Caco-2 (cell line): ENCODE results near the gene IFIT2. TPM values are rescaled to one million over a fixed set of nuclear protein-coding genes. Genes with fewer than 3 reads are reported as not detected.

Source experiments
- BruUV-seq: library from RNA; stranded (reverse); fragments of 400-500 nt; replicated peaks from 2 replicates; lab custom pipeline; 2021; lab: Mats Ljungman, UMichigan
- CTCF ChIA-PET: fragments of 300-600 bp; sonication (Branson Sonifier 250); formaldehyde crosslinking; loops from one replicate; lab custom pipeline; 2022; ENCODE audit warnings: antibody characterized with exemption; lab: Charles Lee
- POLR2A ChIA-PET: fragments of 300-600 bp; sonication (Branson Sonifier 250); formaldehyde crosslinking; loops from one replicate; lab custom pipeline; 2022; ENCODE audit warnings: antibody characterized with exemption; lab: Charles Lee
- DNase-seq, 2 experiments: peaks; one replicate each; pipeline versions ENCODE4 v3.0.0 to v3.0.0-alpha.2; 2020 to 2022
- H3K27me3 ChIP-seq: replicated peaks from 2 replicates; pipeline ENCODE4 v1.6.0; 2011; ENCODE audit warnings: low read length; ENCODE audit not compliant: control insufficient read depth, insufficient read depth
- H3K36me3 ChIP-seq: 2 replicates; pipeline ENCODE4 v1.5.1; 2011; ENCODE audit warnings: low read length; ENCODE audit not compliant: control insufficient read depth, insufficient read depth
- H3K4me1 ChIP-seq: fragments of 250-450 bp; sonication (Bioruptor Pico); 2 replicates; pipeline ENCODE4 v1.5.1; 2020; ENCODE audit warnings: mild to moderate bottlenecking
- H3K4me3 ChIP-seq: 2 replicates; pipeline ENCODE4 v1.5.1; 2011; ENCODE audit warnings: low read depth, mild to moderate bottlenecking, control low read depth, low read length
- H3K9me3 ChIP-seq: fragments of 250-450 bp; sonication (Bioruptor Pico); 2 replicates; pipeline ENCODE4 v1.5.1; 2020; ENCODE audit warnings: mild to moderate bottlenecking, moderate library complexity
- H3K27ac Mint-ChIP-seq: one replicate; pipeline ENCODE4 v1.8.0; 2022; ENCODE audit warnings: mixed read lengths; ENCODE audit not compliant: unreplicated experiment
- H3K27me3 Mint-ChIP-seq: one replicate; pipeline ENCODE4 v1.8.0; 2022; ENCODE audit warnings: mixed read lengths; ENCODE audit not compliant: insufficient read depth, unreplicated experiment
- H3K36me3 Mint-ChIP-seq: one replicate; pipeline ENCODE4 v1.8.0; 2022; ENCODE audit warnings: mild to moderate bottlenecking, mixed read lengths; ENCODE audit not compliant: insufficient read depth, unreplicated experiment
- H3K4me1 Mint-ChIP-seq: one replicate; pipeline ENCODE4 v1.8.0; 2022; ENCODE audit warnings: low read depth, mixed read lengths; ENCODE audit not compliant: unreplicated experiment
- H3K4me3 Mint-ChIP-seq: one replicate; pipeline ENCODE4 v1.8.0; 2022; ENCODE audit warnings: mild to moderate bottlenecking, moderate library complexity, mixed read lengths; ENCODE audit not compliant: unreplicated experiment
- H3K9me3 Mint-ChIP-seq: one replicate; pipeline ENCODE4 v1.8.0; 2022; ENCODE audit warnings: mixed read lengths; ENCODE audit not compliant: unreplicated experiment
- CTCF ChIP-seq, 2 experiments: fragments of 200-600 bp in 1 of 2; IDR thresholded peaks; 1 replicate in 1 of 2; 2 replicates in 1 of 2; pipeline versions ENCODE4 v1.5.1 to v1.8.0; 2011 to 2022; ENCODE audit warnings: antibody characterized with exemption in 1 of 2, control low read depth in 1 of 2, inconsistent platforms in 1 of 2, low read depth in 1 of 2, low read length in 1 of 2, mild to moderate bottlenecking in 1 of 2, moderate library complexity in 1 of 2; ENCODE audit not compliant: insufficient read depth in 1 of 2, severe bottlenecking in 1 of 2, unreplicated experiment in 1 of 2
- intact Hi-C: fragments of 100-400 bp; cut with micrococcal nuclease; formaldehyde crosslinking; loops from one replicate; pipeline ENCODE4 v1.10.0; 2022; ENCODE audit not compliant: unreplicated experiment
- total RNA-seq: library from RNA; stranded (reverse); gene quantifications from 2 replicates; pipeline ENCODE4 v1.2.3, GENCODE V29; 2022

The IFIT2 gene
- total RNA-seq, 1 experiment from 2014 or later = 0.43 TPM

- H3K27ac Mint-ChIP-seq = no peak overlapping the region
These were observed 21.3 kb upstream of the IFIT2 start for GRCh38 chr10:89280508-89280907.

GRCh38 chr10:89281606-89282395 lies 20.0 kb upstream of the IFIT2 start:
- H3K27ac Mint-ChIP-seq = no peak overlapping the region
- H3K4me1 ChIP-seq = peaks cover 11% of the 10 kb centered on the region
- no peak for DNase-seq
- POLR2A ChIA-PET = interaction anchor here (0.7 kb wide), 1 partner anchor 20 kb away, joined by 3 read pairs; the partner anchor contains the start of gene IFIT2
- no peak overlapping the region for H3K4me3 Mint-ChIP-seq
- H3K4me1 Mint-ChIP-seq = peaks cover 9% of the 10 kb centered on the region
- intact Hi-C loops = no loop called here
- no peaks in the 10 kb centered on the region for H3K36me3 Mint-ChIP-seq
- no peaks in the 10 kb centered on the region for H3K27me3 ChIP-seq
- H3K4me3 ChIP-seq = no peak overlapping the region
- no peak for TF ChIP-seq CTCF (IDR thresholded peaks at IDR 0.05; ENCODE audit: insufficient read depth in 1 of 2, low read depth in 1 of 2, low read length in 1 of 2, severe bottlenecking in 1 of 2, unreplicated experiment in 1 of 2)
- H3K9me3 ChIP-seq = no peaks in the 10 kb centered on the region
- H3K27me3 Mint-ChIP-seq = no peaks in the 10 kb centered on the region
- H3K9me3 Mint-ChIP-seq = no peaks in the 10 kb centered on the region
- CTCF ChIA-PET = no interaction called here
- no TSS peak for BruUV-seq
- H3K36me3 ChIP-seq = no peaks in the 10 kb centered on the region

More at GRCh38 chr10:89280508-89280907, 21.3 kb upstream of the IFIT2 start:
- Mint-ChIP-seq H3K4me3 (no peak overlapping the region), H3K9me3 (no peaks in the 10 kb centered on the region), H3K27me3 (no peaks in the 10 kb centered on the region), H3K36me3 (no peaks in the 10 kb centered on the region), H3K4me1 (peaks cover 9% of the 10 kb centered on the region)
- Histone ChIP-seq H3K4me3 (no peak overlapping the region), H3K4me1 (peaks cover 11% of the 10 kb centered on the region), H3K36me3 (no peaks in the 10 kb centered on the region), H3K27me3 (no peaks in the 10 kb centered on the region), H3K9me3 (no peaks in the 10 kb centered on the region)
- DNase-seq = no peak
- no peak for TF ChIP-seq CTCF (IDR thresholded peaks at IDR 0.05; ENCODE audit: insufficient read depth in 1 of 2, low read depth in 1 of 2, low read length in 1 of 2, severe bottlenecking in 1 of 2, unreplicated experiment in 1 of 2)
- ChIA-PET POLR2A (no interaction called here), CTCF (no interaction called here)
- intact Hi-C loops = no loop called here
- no TSS peak for BruUV-seq

DNA sequence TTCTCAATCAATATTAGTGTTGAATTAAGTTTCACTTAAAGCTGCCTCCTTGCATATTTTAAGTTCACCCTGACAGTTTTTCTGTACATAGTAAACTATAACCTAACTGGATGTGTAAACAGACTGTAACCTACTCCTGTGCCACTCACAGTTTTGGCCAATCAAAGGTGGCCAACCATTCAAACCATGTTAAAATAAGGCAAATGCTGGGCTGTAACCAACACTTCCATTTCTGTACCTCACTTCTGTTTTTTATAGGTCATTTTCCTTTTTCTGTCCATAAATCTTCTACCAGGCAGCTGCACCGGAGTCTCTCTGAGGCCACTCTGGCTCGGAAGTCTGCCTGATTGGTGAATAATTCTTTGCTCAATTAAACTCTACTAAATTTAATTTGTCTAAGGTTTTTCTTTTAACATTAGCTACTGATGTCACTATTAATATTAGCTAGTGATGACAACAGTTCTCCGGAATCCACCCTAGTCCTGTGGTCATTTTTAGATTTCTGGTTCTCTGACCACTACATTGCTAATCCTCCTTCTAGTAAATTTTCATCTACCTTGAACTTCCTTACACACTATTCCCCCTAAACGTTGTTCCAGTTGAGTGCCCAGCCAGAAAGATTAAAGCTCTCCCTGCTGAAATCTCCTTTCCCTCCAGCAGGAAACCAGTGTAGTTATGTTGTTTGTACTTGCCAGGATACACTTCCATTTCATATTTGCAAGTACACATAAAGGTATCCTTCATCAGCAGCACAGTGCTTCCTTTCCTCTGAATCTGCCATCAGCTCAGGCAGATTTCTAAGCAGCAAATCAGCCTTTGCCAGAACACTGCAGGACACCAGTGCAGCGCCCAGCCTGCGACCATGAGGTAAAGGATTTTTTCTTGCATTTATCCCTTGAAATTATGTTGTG lies 18.6 kb upstream of the IFIT2 start:
- Histone ChIP-seq H3K36me3 (no peaks in the 10 kb centered on the region), H3K9me3 (peaks cover 2% of the 10 kb centered on the region; the same call in 1 of the 2 replicates), H3K4me3 (no peak overlapping the region), H3K27me3 (no peaks in the 10 kb centered on the region), H3K4me1 (peaks cover 1% of the 10 kb centered on the region; the same call in 1 of the 2 replicates)
- intact Hi-C loops = no loop called here
- Mint-ChIP-seq H3K4me1 (peaks cover under 1% of the 10 kb centered on the region), H3K4me3 (no peak overlapping the region), H3K27ac (no peak overlapping the region), H3K27me3 (no peaks in the 10 kb centered on the region), H3K36me3 (no peaks in the 10 kb centered on the region), H3K9me3 (no peaks in the 10 kb centered on the region)
- POLR2A ChIA-PET = no interaction called here
- CTCF ChIA-PET = no interaction called here
- DNase-seq = no peak
- no peak for TF ChIP-seq CTCF (IDR thresholded peaks at IDR 0.05; ENCODE audit: insufficient read depth in 1 of 2, low read depth in 1 of 2, low read length in 1 of 2, severe bottlenecking in 1 of 2, unreplicated experiment in 1 of 2)
- BruUV-seq = no TSS peak
